DND-41 (cell line): ENCODE results near the gene IL17REL.

Experiments used
- ATAC-seq: fragments of 200-7000 bp; cut with Tn5 transposase; 3 replicates; pipeline ENCODE4 v1.9.1; 2021; ENCODE audit warnings: low read depth; ENCODE audit not compliant: insufficient read depth
- DNase-seq: peaks from one replicate; pipeline ENCODE4 v3.0.0-alpha.2; 2020
- H2AFZ ChIP-seq: 2 replicates; pipeline ENCODE4 v1.6.0; 2012; ENCODE audit warnings: low read depth, low read length
- H3K27ac ChIP-seq: 2 replicates; pipeline ENCODE4 v1.5.1; 2012; ENCODE audit warnings: low read length, inconsistent platforms
- H3K27me3 ChIP-seq: fragments of 200-600 bp; sonication (generic); 2 replicates; pipeline ENCODE4 v1.6.0; 2012; ENCODE audit warnings: low read length, mild to moderate bottlenecking, inconsistent platforms; ENCODE audit not compliant: insufficient read depth, poor library complexity
- H3K36me3 ChIP-seq: 2 replicates; pipeline ENCODE4 v1.5.1; 2012; ENCODE audit warnings: low read length, inconsistent platforms; ENCODE audit not compliant: insufficient read depth
- H3K4me1 ChIP-seq: 2 replicates; pipeline ENCODE4 v1.5.1; 2012; ENCODE audit warnings: mild to moderate bottlenecking, low read length; ENCODE audit not compliant: insufficient read depth
- H3K4me2 ChIP-seq: 2 replicates; pipeline ENCODE4 v1.6.0; 2012; ENCODE audit warnings: mild to moderate bottlenecking, moderate library complexity, low read length, inconsistent platforms; ENCODE audit not compliant: insufficient read depth
- H3K4me3 ChIP-seq, 2 experiments: fragments of 200-600 bp in 1 of 2; shearing (Covaris generic) in 1 of 2; 2 replicates each; pipeline ENCODE4 v1.5.1; 2012 to 2016; ENCODE audit warnings: inconsistent platforms in 2 of 2, low read length in 2 of 2, mild to moderate bottlenecking in 2 of 2, low read depth in 1 of 2, moderate library complexity in 1 of 2
- H3K79me2 ChIP-seq: 2 replicates; pipeline ENCODE4 v1.6.0; 2012; ENCODE audit warnings: low read length, inconsistent platforms; ENCODE audit not compliant: insufficient read depth
- H3K9ac ChIP-seq: 2 replicates; pipeline ENCODE4 v1.6.0; 2012; ENCODE audit warnings: low read depth, mild to moderate bottlenecking, inconsistent platforms, low read length, moderate library complexity
- H3K9me3 ChIP-seq: 2 replicates; pipeline ENCODE4 v1.5.1; 2012; ENCODE audit warnings: low read length, moderate library complexity, mild to moderate bottlenecking, inconsistent platforms; ENCODE audit not compliant: insufficient read depth, severe bottlenecking
- H4K20me1 ChIP-seq: 2 replicates; pipeline ENCODE4 v1.6.0; 2012; ENCODE audit warnings: low read length; ENCODE audit not compliant: insufficient read depth
- EZH2 ChIP-seq: IDR thresholded peaks from 3 replicates; pipeline ENCODE4 v1.6.1; 2012; ENCODE audit warnings: borderline replicate concordance, low read depth, mild to moderate bottlenecking, moderate library complexity, low read length, inconsistent platforms; ENCODE audit not compliant: severe bottlenecking
- TF ChIP-seq, protein P1 (sequence below): IDR thresholded peaks from 2 replicates; pipeline ENCODE4 v1.5.1; 2012; ENCODE audit warnings: borderline replicate concordance, low read length, moderate library complexity, mild to moderate bottlenecking; ENCODE audit not compliant: poor library complexity, severe bottlenecking; ENCODE audit errors: extremely low read depth

IL17REL gene

DNA sequence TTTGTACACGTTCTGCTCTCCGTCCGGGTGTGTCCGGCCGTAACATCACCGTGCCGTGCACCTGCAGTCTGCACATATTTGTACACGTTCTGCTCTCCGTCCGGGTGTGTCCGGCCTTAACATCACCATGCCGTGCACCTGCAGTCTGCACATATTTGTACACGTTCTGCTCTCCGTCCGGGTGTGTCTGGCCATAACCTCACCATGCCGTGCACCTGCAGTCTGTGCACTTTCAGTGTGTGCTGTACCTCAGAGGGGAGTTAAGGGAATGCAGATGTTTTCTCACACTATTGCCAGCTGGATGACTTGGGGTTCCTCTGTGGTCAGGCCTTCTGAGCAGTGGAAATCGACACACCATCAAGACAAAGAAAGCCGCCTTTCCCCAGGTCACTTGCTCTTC lies 41.3 kb upstream of the IL17REL start:
- TF ChIP-seq EZH2: no peak
- TF ChIP-seq, protein P1, sequence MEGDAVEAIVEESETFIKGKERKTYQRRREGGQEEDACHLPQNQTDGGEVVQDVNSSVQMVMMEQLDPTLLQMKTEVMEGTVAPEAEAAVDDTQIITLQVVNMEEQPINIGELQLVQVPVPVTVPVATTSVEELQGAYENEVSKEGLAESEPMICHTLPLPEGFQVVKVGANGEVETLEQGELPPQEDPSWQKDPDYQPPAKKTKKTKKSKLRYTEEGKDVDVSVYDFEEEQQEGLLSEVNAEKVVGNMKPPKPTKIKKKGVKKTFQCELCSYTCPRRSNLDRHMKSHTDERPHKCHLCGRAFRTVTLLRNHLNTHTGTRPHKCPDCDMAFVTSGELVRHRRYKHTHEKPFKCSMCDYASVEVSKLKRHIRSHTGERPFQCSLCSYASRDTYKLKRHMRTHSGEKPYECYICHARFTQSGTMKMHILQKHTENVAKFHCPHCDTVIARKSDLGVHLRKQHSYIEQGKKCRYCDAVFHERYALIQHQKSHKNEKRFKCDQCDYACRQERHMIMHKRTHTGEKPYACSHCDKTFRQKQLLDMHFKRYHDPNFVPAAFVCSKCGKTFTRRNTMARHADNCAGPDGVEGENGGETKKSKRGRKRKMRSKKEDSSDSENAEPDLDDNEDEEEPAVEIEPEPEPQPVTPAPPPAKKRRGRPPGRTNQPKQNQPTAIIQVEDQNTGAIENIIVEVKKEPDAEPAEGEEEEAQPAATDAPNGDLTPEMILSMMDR: no peak
- H3K4me3 ChIP-seq: no peak overlapping the region

DNA sequence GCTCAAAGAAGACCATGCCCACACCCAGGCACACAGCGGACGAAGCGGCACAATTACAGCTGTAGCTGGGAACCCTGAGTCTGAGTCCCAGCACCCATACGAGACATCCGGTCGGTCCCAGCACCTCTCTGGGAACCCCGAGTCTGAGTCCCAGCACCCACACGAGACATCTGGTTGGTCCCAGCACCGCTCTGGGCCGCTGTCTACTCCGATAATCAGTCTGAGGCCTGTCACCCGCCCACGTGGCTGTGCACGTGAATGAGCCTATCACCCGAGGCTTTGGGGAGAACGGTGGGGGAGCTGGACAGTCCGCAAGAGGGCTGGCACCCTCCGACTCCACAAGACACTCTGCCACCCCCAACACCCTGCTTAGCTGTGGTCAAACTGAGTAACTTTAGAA lies 39.4 kb upstream of the IL17REL start:
- Histone ChIP-seq H3K9me3 (no peaks in the 10 kb centered on the region), H3K27ac (no peak overlapping the region), H3K4me3 (no peak overlapping the region), H4K20me1 (0 out of 2 replicates have a peak, but pooled peaks cover 4% of the 10 kb centered on the region), H3K36me3 (no peaks in the 10 kb centered on the region), H3K27me3 (no peaks in the 10 kb centered on the region), H2AFZ (no peak overlapping the region), H3K79me2 (no peaks in the 10 kb centered on the region), H3K4me2 (no peak overlapping the region), H3K4me1 (no peaks in the 10 kb centered on the region), H3K9ac (no peak overlapping the region)
- no peak for TF ChIP-seq EZH2
- TF ChIP-seq, protein P1: no peak
- ATAC-seq (no peak), DNase-seq (no peak)

More for the DNA sequence above, 41.3 kb upstream of the IL17REL start:
- Histone ChIP-seq H3K9me3 (no peaks in the 10 kb centered on the region), H3K79me2 (no peaks in the 10 kb centered on the region), H2AFZ (no peak overlapping the region), H3K4me1 (no peaks in the 10 kb centered on the region), H3K9ac (no peak overlapping the region), H3K4me2 (no peak overlapping the region), H3K36me3 (no peaks in the 10 kb centered on the region), H3K27me3 (no peaks in the 10 kb centered on the region), H3K27ac (no peak overlapping the region), H4K20me1 (no peaks in the 10 kb centered on the region)
- no peak for ATAC-seq
- no peak for DNase-seq

DNA sequence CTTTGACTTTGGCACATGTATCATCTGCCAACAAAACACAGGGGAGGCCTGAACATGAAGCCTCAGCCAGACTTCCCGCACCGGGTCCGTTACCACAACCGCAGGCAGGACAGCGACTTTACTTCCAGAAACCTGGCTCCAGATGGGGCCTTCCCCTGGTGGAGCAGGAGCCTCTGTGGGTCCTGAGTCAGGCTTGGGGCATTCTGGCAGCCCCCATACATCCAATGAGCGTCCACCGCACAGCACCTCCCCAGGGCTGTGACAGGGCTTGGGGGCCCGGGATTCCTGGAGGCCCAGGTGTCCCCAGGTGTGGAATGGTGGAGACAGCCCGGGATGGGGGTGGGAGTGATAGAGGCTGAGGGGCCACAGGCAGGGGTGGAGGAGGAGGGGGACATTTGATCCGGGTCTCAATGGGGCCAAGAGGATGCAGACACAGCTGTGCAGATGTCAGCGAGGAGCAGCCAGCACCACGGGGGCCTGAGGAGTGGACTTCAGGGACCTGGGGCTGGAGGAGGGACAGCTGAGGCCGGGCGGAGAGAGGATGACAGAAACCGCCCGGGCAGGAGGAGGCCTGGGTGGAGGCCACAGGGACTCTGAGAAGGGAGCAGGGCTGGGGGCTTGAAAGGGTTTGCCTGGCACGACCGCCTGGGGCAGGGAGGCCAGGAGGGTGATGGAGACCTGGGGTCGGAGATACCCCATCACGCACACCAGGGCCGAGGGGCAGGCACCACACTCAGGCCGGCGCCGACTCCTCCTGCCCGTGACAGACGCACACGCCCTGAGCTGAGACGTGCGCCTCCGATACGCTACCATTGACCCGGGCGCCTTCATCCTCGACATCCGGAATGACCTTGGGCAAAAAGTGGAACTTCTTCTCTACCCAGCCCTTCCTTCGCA lies 37.0 kb upstream of the IL17REL start:
- H3K4me3 ChIP-seq: no peak overlapping the region
- no peaks in the 10 kb centered on the region for H3K9me3 ChIP-seq
- H3K79me2 ChIP-seq: no peaks in the 10 kb centered on the region
- no peak for TF ChIP-seq EZH2
- TF ChIP-seq, protein P1: no peak
- no peak overlapping the region for H3K27ac ChIP-seq
- ATAC-seq: no peak
- H2AFZ ChIP-seq: no peak overlapping the region
- H3K36me3 ChIP-seq: no peaks in the 10 kb centered on the region
- no peaks in the 10 kb centered on the region for H3K27me3 ChIP-seq
- H3K9ac ChIP-seq: no peak overlapping the region
- H3K4me2 ChIP-seq: no peak overlapping the region
- H4K20me1 ChIP-seq: 0 out of 2 replicates have a peak, but pooled peaks cover 4% of the 10 kb centered on the region
- no peak for DNase-seq
- no peaks in the 10 kb centered on the region for H3K4me1 ChIP-seq
